Left kidney (tissue), 2 donors: ENCODE measurements around the gene TCAIM. TPM values are rescaled to one million over a fixed set of nuclear protein-coding genes. Genes with fewer than 3 reads are reported as not detected.
"Not testable (repeated sequence)": the region's sequence is repeated elsewhere in the genome, so short reads cannot be mapped to it uniquely, and the experiment has no call there.

Experiments used
- DNase-seq: peaks from one replicate; pipeline ENCODE4 v3.0.0-alpha.2; 2013
- polyA plus RNA-seq: library from polyadenylated mRNA; unstranded; fragments of 120-200 nt; gene quantifications from one replicate; pipeline ENCODE4 v1.2.1, GENCODE V29; 2013; ENCODE audit not compliant: insufficient read length

The TCAIM gene
- polyA plus RNA-seq, 1 donor, result 49.3 TPM

GRCh38 chr3:44342176-44342790 lies 3.7 kb downstream of the TCAIM start:
- DNase-seq, result no peak

- DNase-seq, result no peak
Measured at GRCh38 chr3:44343421-44343820, 4.9 kb downstream of the TCAIM start.

- DNase-seq, result not testable (repeated sequence)
Measured at GRCh38 chr3:44346590-44346989, 8.0 kb downstream of the TCAIM start.

GRCh38 chr3:44348993-44349392 lies 10.4 kb downstream of the TCAIM start:
- DNase-seq, result no peak

- DNase-seq, result no peak
Measured at GRCh38 chr3:44353355-44353924, 14.9 kb downstream of the TCAIM start.

GRCh38 chr3:44355362-44356033 lies 16.9 kb downstream of the TCAIM start:
- DNase-seq, result no peak

- DNase-seq, result no peak
Measured at GRCh38 chr3:44359146-44359751, 20.7 kb downstream of the TCAIM start.

- DNase-seq, result no peak
Measured at GRCh38 chr3:44363591-44363990, 25.0 kb downstream of the TCAIM start.

GRCh38 chr3:44365952-44366351 lies 27.4 kb downstream of the TCAIM start:
- DNase-seq, result no peak

GRCh38 chr3:44375450-44375849 lies 36.9 kb downstream of the TCAIM start:
- no peak for DNase-seq

- no peak for DNase-seq
Measured at GRCh38 chr3:44387404-44387803, 48.8 kb downstream of the TCAIM start.

- DNase-seq, result no peak
Measured at GRCh38 chr3:44392489-44392888, 53.9 kb downstream of the TCAIM start.

GRCh38 chr3:44395714-44396113 lies 57.1 kb downstream of the TCAIM start:
- no peak for DNase-seq

- DNase-seq, result no peak
Measured at GRCh38 chr3:44396200-44397171, 57.9 kb downstream of the TCAIM start.

GRCh38 chr3:44398271-44398670 lies 59.7 kb downstream of the TCAIM start:
- not testable (repeated sequence) for DNase-seq

GRCh38 chr3:44398853-44399252 lies 60.3 kb downstream of the TCAIM start:
- no peak for DNase-seq

- DNase-seq, result no peak
Measured at GRCh38 chr3:44400771-44401170, 62.2 kb downstream of the TCAIM start.

GRCh38 chr3:44402548-44402947 lies 64.0 kb downstream of the TCAIM start:
- DNase-seq, result no peak

GRCh38 chr3:44409640-44410410 lies 71.3 kb downstream of the TCAIM start:
- DNase-seq, result no peak

GRCh38 chr3:44411031-44411645 lies 72.6 kb downstream of the TCAIM start:
- no peak for DNase-seq

- DNase-seq, result no peak
Measured at GRCh38 chr3:44412365-44412764, 73.8 kb downstream of the TCAIM start.
